Endothelial cell of umbilical vein (primary cell): ENCODE measurements around the gene TMEM270. TPM values are rescaled to one million over a fixed set of nuclear protein-coding genes. Genes with fewer than 3 reads are reported as not detected.

Experiments used
- BruUV-seq: library from RNA; stranded (reverse); fragments of 400-500 nt; replicated peaks from 2 replicates; lab custom pipeline; 2021; lab: Mats Ljungman, UMichigan
- CTCF ChIA-PET: fragments of 300-600, 350-600 bp; sonication (Branson Sonifier 250); formaldehyde crosslinking; loops from one replicate; lab custom pipeline; 2021; ENCODE audit warnings: antibody characterized with exemption, inconsistent platforms; lab: Charles Lee
- POLR2A ChIA-PET: fragments of 300-600, 350-600 bp; sonication (Branson Sonifier 250); formaldehyde crosslinking; loops from one replicate; lab custom pipeline; 2021; ENCODE audit warnings: antibody characterized with exemption, inconsistent platforms; lab: Charles Lee
- DNase-seq: peaks from one replicate; pipeline ENCODE4 v3.0.0-alpha.2; 2011; ENCODE audit warnings: low read depth, low spot score
- FAIRE-seq: peaks from 2 replicates; lab custom pipeline; 2011; peaks lifted over from hg19 to GRCh38; lab: Jason Lieb, UNC
- H2AFZ ChIP-seq: 2 replicates; pipeline ENCODE4 v1.6.0; 2012; ENCODE audit warnings: low read depth, low read length, control low read depth, inconsistent platforms
- H3K27ac ChIP-seq: 2 replicates; pipeline ENCODE4 v1.5.1; 2011; ENCODE audit warnings: low read depth, mild to moderate bottlenecking, control low read depth, low read length, moderate library complexity; ENCODE audit not compliant: insufficient read depth
- H3K27me3 ChIP-seq, 2 experiments: 2 replicates each; pipeline versions ENCODE4 v1.6.0 to v1.6.1; 2011; ENCODE audit warnings: low read length in 2 of 2, mixed read lengths in 1 of 2; ENCODE audit not compliant: control insufficient read depth in 2 of 2, insufficient read depth in 2 of 2
- H3K36me3 ChIP-seq, 2 experiments: 2 replicates in 1 of 2; 3 replicates in 1 of 2; pipeline ENCODE4 v1.5.1; 2011; ENCODE audit warnings: low read length in 2 of 2, mild to moderate bottlenecking in 1 of 2, moderate library complexity in 1 of 2; ENCODE audit not compliant: control insufficient read depth in 2 of 2, insufficient read depth in 2 of 2; ENCODE audit errors: extremely low read depth in 1 of 2
- H3K4me1 ChIP-seq: 3 replicates; pipeline ENCODE4 v1.5.1; 2011; ENCODE audit warnings: mild to moderate bottlenecking, low read length; ENCODE audit not compliant: control insufficient read depth, insufficient read depth; ENCODE audit errors: extremely low read depth
- H3K4me2 ChIP-seq: 2 replicates; pipeline ENCODE4 v1.6.1; 2011; ENCODE audit warnings: low read length, control low read depth, mixed read lengths; ENCODE audit not compliant: insufficient read depth
- H3K4me3 ChIP-seq, 3 experiments: fragments of 200-600 bp in 1 of 3; sonication (generic), shearing (Covaris generic) in 1 of 3; replicated peaks in 1 of 3; 2 replicates each; pipeline ENCODE4 v1.5.1; 2011 to 2016; ENCODE audit warnings: control low read depth in 3 of 3, low read length in 3 of 3, mild to moderate bottlenecking in 2 of 3, inconsistent platforms in 1 of 3, low read depth in 1 of 3, moderate library complexity in 1 of 3; ENCODE audit not compliant: insufficient read depth in 1 of 3
- H3K79me2 ChIP-seq: 2 replicates; pipeline ENCODE4 v1.6.0; 2012; ENCODE audit warnings: low read length, inconsistent platforms; ENCODE audit not compliant: control insufficient read depth, insufficient read depth
- H3K9ac ChIP-seq: replicated peaks from 2 replicates; pipeline ENCODE3; 2011; ENCODE audit warnings: low read length, control low read depth; ENCODE audit not compliant: insufficient read depth; ENCODE audit errors: extremely low read depth
- H3K9me1 ChIP-seq: replicated peaks from 3 replicates; pipeline ENCODE4 v1.6.0; 2011; ENCODE audit warnings: mild to moderate bottlenecking, low read length; ENCODE audit not compliant: control insufficient read depth, insufficient read depth; ENCODE audit errors: extremely low read depth
- H3K9me3 ChIP-seq: replicated peaks from 2 replicates; pipeline ENCODE4 v1.5.1; 2012; ENCODE audit warnings: low read length, inconsistent platforms; ENCODE audit not compliant: control insufficient read depth, insufficient read depth
- H4K20me1 ChIP-seq: replicated peaks from 2 replicates; pipeline ENCODE3; 2011; ENCODE audit warnings: mild to moderate bottlenecking, low read length; ENCODE audit not compliant: control insufficient read depth, insufficient read depth; ENCODE audit errors: extremely low read depth
- EZH2 ChIP-seq: IDR thresholded peaks from 2 replicates; pipeline ENCODE4 v1.6.1; 2012; ENCODE audit warnings: borderline replicate concordance, low read depth, mild to moderate bottlenecking, moderate library complexity, low read length, inconsistent platforms; ENCODE audit not compliant: severe bottlenecking
- MAX ChIP-seq: IDR thresholded peaks from 2 replicates; pipeline ENCODE4 v1.6.1; 2011; ENCODE audit not compliant: insufficient read depth, insufficient read length
- POLR2A ChIP-seq: IDR thresholded peaks from 2 replicates; pipeline ENCODE4 v1.6.1; 2012; ENCODE audit warnings: low read depth, mild to moderate bottlenecking, control low read depth, low read length
- dilution Hi-C: fragments of 300-500 bp; cut with MboI; formaldehyde crosslinking; loops from one replicate; pipeline ENCODE4 v1.15.0; 2019; ENCODE audit warnings: low sequenced_read_pairs; ENCODE audit not compliant: extremely low pct_ligation_motif_present
- intact Hi-C: fragments of 100-400 bp; cut with micrococcal nuclease; formaldehyde crosslinking; loops from one replicate; pipeline ENCODE4 v1.10.0; 2022
- polyA plus RNA-seq, 4 experiments: library from polyadenylated mRNA; depleted of rRNA in 3 of 4; stranded (reverse) in 3 of 4; unstranded in 1 of 4; fragments of >200 nt; gene quantifications; 2 replicates each; pipeline versions ENCODE4 v1.2.1 to v1.2.3, GENCODE V29; 2011 to 2012; ENCODE audit warnings: missing spikeins in 1 of 4
- total RNA-seq: library from RNA; stranded (reverse); gene quantifications from 2 replicates; pipeline ENCODE4 v1.2.3, GENCODE V29; 2021
- TF ChIP-seq, protein P1 (sequence below), 2 donors: IDR thresholded peaks; 1 replicate in 1 of 2; 2 replicates in 1 of 2; pipeline ENCODE4 v1.5.1; 2011; ENCODE audit warnings: low read length in 2 of 2, mild to moderate bottlenecking in 2 of 2, moderate library complexity in 2 of 2, control low read depth in 1 of 2, inconsistent platforms in 1 of 2, low read depth in 1 of 2; ENCODE audit not compliant: insufficient read depth in 1 of 2; ENCODE audit errors: extremely low read depth in 1 of 2

Gene TMEM270
- total and polyA plus RNA-seq, 2 donors (not counting 3 experiments of a cell fraction or from before 2014, with no cell fraction given) = not detected

DNA sequence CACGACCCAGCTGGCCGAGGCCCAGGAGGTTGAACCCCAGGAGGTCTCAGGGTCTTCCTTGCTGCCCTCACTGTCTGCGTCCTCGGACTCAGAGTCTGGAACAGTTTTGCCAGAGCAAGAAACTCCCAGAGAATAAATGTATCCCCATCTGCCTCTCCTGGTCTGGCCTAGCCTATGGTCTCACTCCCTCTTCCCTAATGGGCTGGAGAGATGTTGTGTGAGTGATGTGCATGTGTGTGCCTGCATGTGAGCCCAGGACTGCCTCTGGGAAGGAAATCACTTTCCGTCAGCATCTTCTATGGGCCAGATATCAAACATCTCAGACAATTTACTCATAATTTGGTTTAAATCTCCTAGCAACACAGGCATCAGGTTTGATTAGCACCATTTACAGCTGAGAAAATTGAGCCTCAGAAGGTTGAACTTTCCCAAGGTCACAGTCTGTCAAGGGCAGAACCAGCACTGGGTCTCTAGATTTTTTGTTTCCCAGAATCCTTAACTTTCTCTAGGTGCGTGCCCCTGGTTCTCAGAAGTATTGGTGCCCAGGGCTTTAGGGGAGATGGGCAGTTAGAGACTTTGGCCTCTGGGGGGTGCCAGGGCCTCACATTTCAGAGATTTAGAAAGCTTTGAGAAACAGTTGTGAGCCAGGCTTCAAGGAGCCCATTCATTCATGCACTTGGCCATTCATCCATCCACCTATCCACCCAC lies 4.9 kb downstream of the TMEM270 start:
- Histone ChIP-seq H3K27me3 (no peaks in the 10 kb centered on the region), H3K4me3 (no peak overlapping the region), H3K9me3 (no peaks in the 10 kb centered on the region), H3K4me1 (no peaks in the 10 kb centered on the region), H3K36me3 (no peaks in the 10 kb centered on the region), H3K27ac (no peak overlapping the region), H3K79me2 (no peaks in the 10 kb centered on the region), H3K9me1 (no peaks in the 10 kb centered on the region), H3K4me2 (no peak overlapping the region), H3K9ac (no peak overlapping the region), H2AFZ (no peak overlapping the region), H4K20me1 (no peaks in the 10 kb centered on the region)
- FAIRE-seq (peak; percentile 83), DNase-seq (peak; percentile 62)
- TF ChIP-seq, protein P1, sequence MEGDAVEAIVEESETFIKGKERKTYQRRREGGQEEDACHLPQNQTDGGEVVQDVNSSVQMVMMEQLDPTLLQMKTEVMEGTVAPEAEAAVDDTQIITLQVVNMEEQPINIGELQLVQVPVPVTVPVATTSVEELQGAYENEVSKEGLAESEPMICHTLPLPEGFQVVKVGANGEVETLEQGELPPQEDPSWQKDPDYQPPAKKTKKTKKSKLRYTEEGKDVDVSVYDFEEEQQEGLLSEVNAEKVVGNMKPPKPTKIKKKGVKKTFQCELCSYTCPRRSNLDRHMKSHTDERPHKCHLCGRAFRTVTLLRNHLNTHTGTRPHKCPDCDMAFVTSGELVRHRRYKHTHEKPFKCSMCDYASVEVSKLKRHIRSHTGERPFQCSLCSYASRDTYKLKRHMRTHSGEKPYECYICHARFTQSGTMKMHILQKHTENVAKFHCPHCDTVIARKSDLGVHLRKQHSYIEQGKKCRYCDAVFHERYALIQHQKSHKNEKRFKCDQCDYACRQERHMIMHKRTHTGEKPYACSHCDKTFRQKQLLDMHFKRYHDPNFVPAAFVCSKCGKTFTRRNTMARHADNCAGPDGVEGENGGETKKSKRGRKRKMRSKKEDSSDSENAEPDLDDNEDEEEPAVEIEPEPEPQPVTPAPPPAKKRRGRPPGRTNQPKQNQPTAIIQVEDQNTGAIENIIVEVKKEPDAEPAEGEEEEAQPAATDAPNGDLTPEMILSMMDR (IDR thresholded peaks at IDR 0.05; ENCODE audit: extremely low read depth in 1 of 2, insufficient read depth in 1 of 2, low read depth in 1 of 2, low read length in 2 of 2) = peak; percentile 61 to 77
- TF ChIP-seq EZH2 (no peak), MAX (no peak), POLR2A (no peak)
- intact Hi-C loops (loop anchor here (1.0 to 2.0 kb wide), 5 partner anchors 113 to 527 kb away; no protein-coding TSS in a partner anchor), dilution Hi-C loops (no loop called here)
- BruUV-seq = no TSS peak
- ChIA-PET CTCF (interaction anchor here (0.6 to 4.7 kb wide), 18 partner anchors 9 to 535 kb away, joined by 3 to 105 read pairs (median 5); partner anchors contain the start of genes ELN and LIMK1), POLR2A (no interaction called here)
